GM18502 (cell line): Measurements from ENCODE around the gene RNF150.

Experiments
- ATAC-seq: cut with Tn5 transposase; IDR thresholded peaks from one replicate; pipeline ENCODE4 v1.9.1; 2021; ENCODE audit warnings: mild to moderate bottlenecking; ENCODE audit not compliant: unreplicated experiment, poor library complexity

RNF150 gene

GRCh38 chr4:140875746-140876452 lies 257.4 kb downstream of the RNF150 start:
- no peak for ATAC-seq

GRCh38 chr4:140874056-140874455 lies 259.2 kb downstream of the RNF150 start:
- no peak for ATAC-seq

- no peak for ATAC-seq
Measured at GRCh38 chr4:140871368-140871767, 261.9 kb downstream of the RNF150 start.

- ATAC-seq: no peak
Measured at GRCh38 chr4:140870427-140870826, 262.8 kb downstream of the RNF150 start.

- ATAC-seq: no peak
Measured at GRCh38 chr4:140869446-140869845, 263.8 kb downstream of the RNF150 start.

- ATAC-seq: no peak
Measured at GRCh38 chr4:140867356-140867755, 265.9 kb downstream of the RNF150 start.

GRCh38 chr4:140866492-140867005 lies 266.7 kb downstream of the RNF150 start:
- no peak for ATAC-seq

GRCh38 chr4:140865253-140866217 lies 267.7 kb downstream of the RNF150 start:
- ATAC-seq: peak; percentile 45

GRCh38 chr4:140863197-140863596 lies 270.1 kb downstream of the RNF150 start:
- no peak for ATAC-seq

- ATAC-seq: no peak
Measured at GRCh38 chr4:140862177-140862442, 271.2 kb downstream of the RNF150 start.

GRCh38 chr4:140861359-140862176 lies 271.7 kb downstream of the RNF150 start:
- ATAC-seq: peak; percentile 75

- ATAC-seq: no peak
Measured at GRCh38 chr4:140858897-140859296, 274.4 kb downstream of the RNF150 start.

GRCh38 chr4:140857111-140857510 lies 276.2 kb downstream of the RNF150 start:
- no peak for ATAC-seq

- ATAC-seq: no peak
Measured at GRCh38 chr4:140856621-140857062, 276.6 kb downstream of the RNF150 start.

GRCh38 chr4:140854168-140854567 lies 279.1 kb downstream of the RNF150 start:
- no peak for ATAC-seq

- ATAC-seq: no peak
Measured at GRCh38 chr4:140851804-140852203, 281.5 kb downstream of the RNF150 start.

GRCh38 chr4:140851032-140851636 lies 282.1 kb downstream of the RNF150 start:
- ATAC-seq: peak; percentile 84

GRCh38 chr4:140849526-140849925 lies 283.7 kb downstream of the RNF150 start:
- ATAC-seq: no peak

GRCh38 chr4:140846736-140847135 lies 286.5 kb downstream of the RNF150 start:
- ATAC-seq: no peak

GRCh38 chr4:140844061-140844460 lies 289.2 kb downstream of the RNF150 start:
- no peak for ATAC-seq
